PC-3 (cell line): ENCODE results near the gene TMEM86A.

Experiments
- EZH2 ChIP-seq: fragments of 300-600 bp; sonication (generic); IDR thresholded peaks from one replicate; pipeline ENCODE4 v1.6.1; 2017; ENCODE audit warnings: antibody characterized with exemption, mild to moderate bottlenecking, low read length; ENCODE audit not compliant: unreplicated experiment
- EZH2phosphoT487 ChIP-seq: fragments of 300-600 bp; sonication (generic); IDR thresholded peaks from 2 replicates; pipeline ENCODE4 v1.6.1; 2018; ENCODE audit warnings: mild to moderate bottlenecking, antibody characterized with exemption, low read length, borderline replicate concordance
- TF ChIP-seq, protein P1 (sequence below): fragments of 300-600 bp; sonication (generic); conservative IDR thresholded peaks from 2 replicates; pipeline ENCODE4 v1.5.1; 2017; ENCODE audit warnings: antibody characterized with exemption, low read depth, mild to moderate bottlenecking, low read length

DNA sequence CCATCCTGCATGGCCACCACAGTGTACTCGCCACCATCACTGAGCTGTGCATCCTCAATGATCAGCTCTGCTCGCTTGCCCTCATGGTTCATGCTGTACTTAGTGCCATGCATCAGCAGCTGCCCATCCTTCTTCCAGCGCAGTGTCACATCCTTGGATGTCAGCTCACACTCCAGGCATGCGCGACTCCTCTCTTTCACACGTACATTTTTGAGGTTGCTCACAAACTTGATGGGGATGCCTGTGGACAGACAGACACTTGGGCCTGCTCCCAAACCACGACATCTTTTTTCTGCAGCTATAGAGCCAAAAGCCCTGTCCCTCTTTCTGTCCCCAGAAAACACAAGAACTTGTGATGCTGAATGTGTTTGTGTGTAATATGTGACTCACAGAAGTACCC lies 16.9 kb downstream of the TMEM86A start:
- TF ChIP-seq, protein P1, sequence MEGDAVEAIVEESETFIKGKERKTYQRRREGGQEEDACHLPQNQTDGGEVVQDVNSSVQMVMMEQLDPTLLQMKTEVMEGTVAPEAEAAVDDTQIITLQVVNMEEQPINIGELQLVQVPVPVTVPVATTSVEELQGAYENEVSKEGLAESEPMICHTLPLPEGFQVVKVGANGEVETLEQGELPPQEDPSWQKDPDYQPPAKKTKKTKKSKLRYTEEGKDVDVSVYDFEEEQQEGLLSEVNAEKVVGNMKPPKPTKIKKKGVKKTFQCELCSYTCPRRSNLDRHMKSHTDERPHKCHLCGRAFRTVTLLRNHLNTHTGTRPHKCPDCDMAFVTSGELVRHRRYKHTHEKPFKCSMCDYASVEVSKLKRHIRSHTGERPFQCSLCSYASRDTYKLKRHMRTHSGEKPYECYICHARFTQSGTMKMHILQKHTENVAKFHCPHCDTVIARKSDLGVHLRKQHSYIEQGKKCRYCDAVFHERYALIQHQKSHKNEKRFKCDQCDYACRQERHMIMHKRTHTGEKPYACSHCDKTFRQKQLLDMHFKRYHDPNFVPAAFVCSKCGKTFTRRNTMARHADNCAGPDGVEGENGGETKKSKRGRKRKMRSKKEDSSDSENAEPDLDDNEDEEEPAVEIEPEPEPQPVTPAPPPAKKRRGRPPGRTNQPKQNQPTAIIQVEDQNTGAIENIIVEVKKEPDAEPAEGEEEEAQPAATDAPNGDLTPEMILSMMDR = no peak
- no peak for TF ChIP-seq EZH2
- TF ChIP-seq EZH2phosphoT487 = no peak
